Dendritic cell treated with granulocyte-macrophage colony-stimulating factor and Interleukin-4, amounts not matched to agents 40 ng/mL and 50 ng/mL, for 4 days (primary cell): Measurements from ENCODE around the gene DCANP1.
A peak's percentile ranks its signal among the peaks of the same experiment; 100 is the strongest.

Experiments used
- H3K27ac Mint-ChIP-seq: one replicate; pipeline ENCODE4 v1.8.0; 2022; ENCODE audit warnings: mild to moderate bottlenecking, mixed read lengths
- H3K27me3 Mint-ChIP-seq: one replicate; pipeline ENCODE4 v1.8.0; 2022; ENCODE audit warnings: mild to moderate bottlenecking, mixed read lengths
- H3K36me3 Mint-ChIP-seq: one replicate; pipeline ENCODE4 v1.8.0; 2022; ENCODE audit warnings: low read depth, mixed read lengths
- H3K4me1 Mint-ChIP-seq: one replicate; pipeline ENCODE4 v1.8.0; 2022; ENCODE audit warnings: low read depth, mixed read lengths
- H3K4me3 Mint-ChIP-seq: one replicate; pipeline ENCODE4 v1.8.0; 2022; ENCODE audit warnings: mild to moderate bottlenecking, moderate library complexity, mixed read lengths
- H3K9me3 Mint-ChIP-seq: one replicate; pipeline ENCODE4 v1.8.0; 2022; ENCODE audit warnings: mixed read lengths
- intact Hi-C: fragments of 100-400 bp; cut with micrococcal nuclease; formaldehyde crosslinking; loops from one replicate; pipeline ENCODE4 v1.15.0; 2022

Gene DCANP1

GRCh38 chr5:135486131-135487036 is 39.2 kb upstream of the DCANP1 start:
- Mint-ChIP-seq H3K4me1 (peaks cover 67% of the 10 kb centered on the region), H3K27me3 (peaks cover 63% of the 10 kb centered on the region), H3K4me3 (no peak overlapping the region), H3K36me3 (no peaks in the 10 kb centered on the region), H3K9me3 (no peaks in the 10 kb centered on the region), H3K27ac (no peak overlapping the region)
- intact Hi-C loops: no loop called here

DNA sequence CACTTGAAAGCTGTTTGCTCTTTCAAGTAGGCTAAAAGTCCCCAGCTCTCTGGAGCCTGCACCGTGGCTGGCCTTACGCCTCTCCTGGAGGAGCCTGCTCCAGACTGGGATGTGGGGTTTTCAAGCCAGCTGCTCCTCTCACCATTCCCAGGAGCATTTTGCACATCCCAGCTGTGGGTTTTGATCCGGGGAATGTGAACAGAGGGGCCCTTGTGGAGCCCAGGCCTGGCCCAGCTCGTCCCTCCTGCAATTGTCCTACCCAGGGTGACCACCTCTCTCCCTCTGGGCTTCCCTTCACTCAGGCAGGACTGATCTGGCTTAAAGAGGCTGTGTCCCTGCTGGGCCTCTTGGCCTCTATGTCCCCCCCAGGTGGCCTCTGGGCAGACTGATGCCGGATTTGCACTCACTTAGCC is 37.5 kb upstream of the DCANP1 start:
- H3K4me1 Mint-ChIP-seq: peaks cover 51% of the 10 kb centered on the region
- H3K36me3 Mint-ChIP-seq: no peaks in the 10 kb centered on the region
- H3K27ac Mint-ChIP-seq: no peak overlapping the region
- no peak overlapping the region for H3K4me3 Mint-ChIP-seq
- peaks cover 48% of the 10 kb centered on the region for H3K27me3 Mint-ChIP-seq
- H3K9me3 Mint-ChIP-seq: no peaks in the 10 kb centered on the region
- intact Hi-C loops: no loop called here

GRCh38 chr5:135483254-135483653 is 36.1 kb upstream of the DCANP1 start:
- Mint-ChIP-seq H3K27ac (no peak overlapping the region), H3K9me3 (no peaks in the 10 kb centered on the region), H3K4me1 (peaks cover 47% of the 10 kb centered on the region), H3K36me3 (no peaks in the 10 kb centered on the region), H3K4me3 (no peak overlapping the region), H3K27me3 (peaks cover 42% of the 10 kb centered on the region)
- intact Hi-C loops: no loop called here

GRCh38 chr5:135482381-135482933 is 35.3 kb upstream of the DCANP1 start:
- H3K4me1 Mint-ChIP-seq: peaks cover 44% of the 10 kb centered on the region
- intact Hi-C loops: no loop called here
- H3K36me3 Mint-ChIP-seq: no peaks in the 10 kb centered on the region
- no peak overlapping the region for H3K4me3 Mint-ChIP-seq
- H3K9me3 Mint-ChIP-seq: no peaks in the 10 kb centered on the region
- no peak overlapping the region for H3K27ac Mint-ChIP-seq
- peaks cover 39% of the 10 kb centered on the region for H3K27me3 Mint-ChIP-seq

DNA sequence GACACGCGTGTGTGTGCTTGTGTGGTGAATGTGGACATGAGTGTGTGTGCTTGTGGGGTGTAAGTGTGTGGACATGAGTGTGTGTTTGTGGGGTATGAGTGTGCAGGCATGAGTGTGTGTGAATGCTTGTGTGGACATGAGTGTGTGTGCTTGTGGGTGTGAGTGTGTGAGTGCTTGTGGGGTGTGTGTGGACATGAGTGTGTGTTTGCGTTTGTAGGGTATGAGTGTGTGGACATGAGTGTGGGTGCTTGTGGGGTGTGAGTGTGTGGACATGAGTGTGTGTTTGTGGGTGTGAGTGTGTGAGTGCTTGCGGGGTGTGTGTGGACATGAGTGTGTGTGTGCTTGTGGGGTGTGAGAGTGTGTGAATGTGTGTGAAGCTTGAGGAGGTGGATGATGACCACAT is 34.8 kb upstream of the DCANP1 start:
- Mint-ChIP-seq H3K36me3 (no peaks in the 10 kb centered on the region), H3K27ac (no peak overlapping the region), H3K27me3 (peaks cover 35% of the 10 kb centered on the region), H3K4me1 (peaks cover 39% of the 10 kb centered on the region), H3K4me3 (no peak overlapping the region), H3K9me3 (no peaks in the 10 kb centered on the region)
- intact Hi-C loops: no loop called here

GRCh38 chr5:135481387-135481786 is 34.2 kb upstream of the DCANP1 start:
- peaks cover 34% of the 10 kb centered on the region for H3K4me1 Mint-ChIP-seq
- no peaks in the 10 kb centered on the region for H3K9me3 Mint-ChIP-seq

DNA sequence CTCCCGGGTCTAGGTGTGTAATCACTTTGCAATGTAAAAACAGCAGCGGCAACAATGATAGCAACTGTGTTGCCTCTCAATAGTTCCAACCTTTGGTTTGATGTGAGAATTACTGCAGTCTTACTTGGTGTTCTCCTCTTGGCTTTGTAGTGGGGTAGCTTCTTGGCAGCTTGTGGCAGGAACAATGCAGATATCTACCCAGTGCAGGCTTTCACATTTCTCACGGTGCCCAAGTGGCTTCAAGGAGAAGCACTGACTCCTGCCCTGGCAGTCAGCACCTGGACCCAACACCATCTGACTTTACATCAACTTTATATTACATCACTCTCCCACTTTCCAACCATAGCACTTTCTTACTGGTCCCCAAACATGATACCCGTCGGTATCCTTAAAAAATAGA is 33.4 kb upstream of the DCANP1 start:
- H3K4me1 Mint-ChIP-seq: peaks cover 30% of the 10 kb centered on the region
- peaks cover 33% of the 10 kb centered on the region for H3K27me3 Mint-ChIP-seq
- no peaks in the 10 kb centered on the region for H3K36me3 Mint-ChIP-seq
- intact Hi-C loops: no loop called here
- no peak overlapping the region for H3K4me3 Mint-ChIP-seq
- H3K27ac Mint-ChIP-seq: no peak overlapping the region
- H3K9me3 Mint-ChIP-seq: no peaks in the 10 kb centered on the region

More at GRCh38 chr5:135481387-135481786, 34.2 kb upstream of the DCANP1 start:
- Mint-ChIP-seq H3K27ac (no peak overlapping the region), H3K4me3 (no peak overlapping the region), H3K27me3 (peaks cover 35% of the 10 kb centered on the region), H3K36me3 (no peaks in the 10 kb centered on the region)
- intact Hi-C loops: no loop called here

GRCh38 chr5:135478938-135479337 is 31.8 kb upstream of the DCANP1 start:
- Mint-ChIP-seq H3K36me3 (no peaks in the 10 kb centered on the region), H3K4me3 (no peak overlapping the region), H3K9me3 (no peaks in the 10 kb centered on the region), H3K27ac (peak overlapping the region; percentile 14), H3K27me3 (peaks cover 38% of the 10 kb centered on the region), H3K4me1 (peaks cover 23% of the 10 kb centered on the region)
- intact Hi-C loops: no loop called here

DNA sequence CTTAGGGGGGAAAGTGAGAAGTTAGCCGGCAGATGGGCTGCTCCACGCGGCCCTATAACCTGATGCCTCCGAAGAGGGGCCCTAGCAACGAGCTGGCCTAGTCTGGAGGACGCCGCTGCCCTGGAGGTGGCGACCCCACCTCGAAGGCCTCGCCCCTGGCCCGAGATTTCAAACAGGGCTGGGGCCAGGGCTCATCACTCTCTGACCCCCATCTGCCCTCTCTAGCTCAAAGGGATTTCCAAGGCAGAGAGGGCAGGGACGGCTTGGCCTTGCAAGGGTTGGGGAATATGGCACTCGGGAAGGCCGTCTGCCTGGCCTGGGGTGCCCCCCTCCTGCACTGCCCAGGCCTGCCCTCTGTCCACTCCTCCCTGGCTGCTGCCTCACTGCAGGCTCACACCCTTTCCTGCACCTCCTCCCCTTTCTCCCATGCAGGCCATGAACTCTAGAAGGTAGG is 30.5 kb upstream of the DCANP1 start:
- intact Hi-C loops: no loop called here
- Mint-ChIP-seq H3K27me3 (peaks cover 46% of the 10 kb centered on the region), H3K27ac (peak overlapping the region; percentile 12), H3K36me3 (no peaks in the 10 kb centered on the region), H3K4me1 (peaks cover 16% of the 10 kb centered on the region), H3K4me3 (no peak overlapping the region), H3K9me3 (no peaks in the 10 kb centered on the region)

DNA sequence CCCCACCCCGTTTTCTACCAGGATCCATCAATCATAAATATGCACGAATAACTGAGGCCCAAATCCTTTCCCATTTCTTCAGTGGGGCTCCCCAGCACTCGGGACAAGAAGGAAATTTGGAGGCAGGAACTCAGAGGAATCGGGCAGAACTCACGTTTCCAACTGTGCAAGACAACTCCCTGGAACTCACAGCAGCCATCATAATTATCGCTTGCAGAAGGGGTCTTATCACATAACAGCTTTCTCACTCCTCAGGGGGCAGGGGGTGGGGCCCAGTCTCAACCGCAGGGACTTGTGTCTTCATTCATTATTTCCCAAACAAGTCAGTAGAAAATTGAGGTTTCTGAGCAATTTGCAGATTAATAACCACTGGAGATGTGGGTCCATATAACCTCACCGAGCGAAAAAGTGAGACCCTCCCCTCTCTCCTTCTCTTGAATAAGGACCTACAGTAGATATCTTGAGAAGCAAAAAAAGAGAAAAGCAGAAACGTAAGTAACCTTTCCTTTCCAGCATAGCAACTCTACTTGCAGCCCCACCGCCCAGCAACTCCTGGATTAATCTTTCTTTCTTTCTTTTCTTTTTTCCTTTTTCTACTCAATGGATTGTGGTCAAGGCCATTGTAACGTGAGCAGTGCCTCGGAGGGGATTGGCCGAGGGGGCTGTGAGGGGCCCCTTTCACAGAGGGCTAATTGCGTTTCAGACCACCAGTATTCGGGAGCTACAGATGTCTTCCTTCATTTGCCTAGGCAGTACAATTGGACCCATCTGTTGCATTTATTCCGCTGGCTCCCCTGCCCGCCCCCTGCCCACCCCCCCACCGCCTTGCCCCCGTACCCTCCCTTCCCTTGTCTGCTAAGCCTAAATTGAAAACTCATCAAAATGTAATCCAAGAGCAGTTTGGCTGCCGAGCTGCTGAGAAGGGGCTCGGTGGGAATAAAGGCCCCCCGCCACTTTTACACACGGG is 29.8 kb upstream of the DCANP1 start:
- Mint-ChIP-seq H3K4me1 (peaks cover 19% of the 10 kb centered on the region), H3K36me3 (no peaks in the 10 kb centered on the region), H3K27ac (no peak overlapping the region), H3K9me3 (no peaks in the 10 kb centered on the region), H3K27me3 (peaks cover 51% of the 10 kb centered on the region), H3K4me3 (no peak overlapping the region)
- intact Hi-C loops: no loop called here

DNA sequence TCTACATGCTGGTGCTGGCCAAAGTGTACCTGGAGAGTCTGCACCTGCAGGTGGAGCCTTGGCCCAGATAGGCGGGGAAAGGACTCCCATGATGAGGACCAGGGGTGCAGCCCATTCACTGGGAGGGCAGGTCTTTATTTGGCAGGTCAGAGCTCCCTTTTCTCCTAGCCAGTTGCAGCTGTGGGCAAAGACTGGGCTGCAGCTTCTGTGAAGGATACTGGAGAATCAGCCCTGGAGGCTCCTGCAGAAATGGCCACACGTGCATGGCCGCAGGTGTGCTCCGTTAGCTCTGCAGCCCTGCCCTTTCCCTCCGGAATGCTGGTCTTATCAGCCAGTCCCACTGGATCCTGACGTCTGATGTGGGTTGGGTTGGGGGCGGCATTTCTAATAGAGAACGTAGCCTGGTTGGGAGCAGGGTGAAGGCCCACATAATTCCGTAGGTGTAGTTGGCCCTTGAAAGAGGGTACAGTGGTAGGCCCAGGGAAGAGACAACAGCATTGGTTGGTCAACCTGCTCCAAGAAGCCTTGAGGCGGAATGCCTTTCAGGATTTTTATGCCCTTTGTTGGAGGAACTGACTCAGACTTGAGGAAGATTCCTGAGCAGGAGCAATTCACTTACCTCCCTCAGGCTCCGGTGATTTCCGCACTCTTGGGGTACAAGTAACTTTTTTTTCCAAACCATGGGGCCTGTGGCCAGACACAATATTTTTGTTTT is 27.0 kb upstream of the DCANP1 start:
- peaks cover 16% of the 10 kb centered on the region for H3K4me1 Mint-ChIP-seq
- H3K27ac Mint-ChIP-seq: no peak overlapping the region
- H3K4me3 Mint-ChIP-seq: no peak overlapping the region
- H3K36me3 Mint-ChIP-seq: no peaks in the 10 kb centered on the region
- H3K27me3 Mint-ChIP-seq: peaks cover 62% of the 10 kb centered on the region
- intact Hi-C loops: no loop called here
- no peaks in the 10 kb centered on the region for H3K9me3 Mint-ChIP-seq

GRCh38 chr5:135472141-135472540 is 25.0 kb upstream of the DCANP1 start:
- H3K36me3 Mint-ChIP-seq: no peaks in the 10 kb centered on the region
- intact Hi-C loops: no loop called here
- no peak overlapping the region for H3K27ac Mint-ChIP-seq
- H3K4me3 Mint-ChIP-seq: no peak overlapping the region
- H3K9me3 Mint-ChIP-seq: no peaks in the 10 kb centered on the region
- peaks cover 6% of the 10 kb centered on the region for H3K4me1 Mint-ChIP-seq
- peaks cover 72% of the 10 kb centered on the region for H3K27me3 Mint-ChIP-seq

- no peaks in the 10 kb centered on the region for H3K9me3 Mint-ChIP-seq
- intact Hi-C loops: no loop called here
- H3K36me3 Mint-ChIP-seq: no peaks in the 10 kb centered on the region
- H3K27me3 Mint-ChIP-seq: peaks cover 73% of the 10 kb centered on the region
- no peak overlapping the region for H3K4me3 Mint-ChIP-seq
- no peak overlapping the region for H3K27ac Mint-ChIP-seq
- H3K4me1 Mint-ChIP-seq: peaks cover 6% of the 10 kb centered on the region
These were observed 24.6 kb upstream of the DCANP1 start for GRCh38 chr5:135471726-135472125.
